Retina (tissue), 1 donor: ENCODE data around the gene NAA40.

Source experiments
- DNase-seq: peaks from one replicate; pipeline ENCODE4 v3.0.0-alpha.2; 2016

The NAA40 gene

GRCh38 chr11:63993100-63993499 lies 54.3 kb downstream of the NAA40 start:
- DNase-seq, result no peak

- DNase-seq, result no peak
Observed at GRCh38 chr11:63993993-63994392, 55.2 kb downstream of the NAA40 start.

- no peak for DNase-seq
Observed at GRCh38 chr11:63996512-63996911, 57.7 kb downstream of the NAA40 start.

- no peak for DNase-seq
Observed at GRCh38 chr11:63997104-63997700, 58.4 kb downstream of the NAA40 start.

- DNase-seq, result no peak
Observed at GRCh38 chr11:63997801-63998337, 59.1 kb downstream of the NAA40 start.

GRCh38 chr11:63998558-63999348 lies 60.0 kb downstream of the NAA40 start:
- peak; percentile 67 for DNase-seq

- peak; percentile 48 for DNase-seq
Observed at GRCh38 chr11:63999349-64000025, 60.7 kb downstream of the NAA40 start.

GRCh38 chr11:64000026-64000739 lies 61.4 kb downstream of the NAA40 start:
- DNase-seq, result peak; percentile 61

- peak; percentile 86 for DNase-seq
Observed at GRCh38 chr11:64000740-64001483, 62.1 kb downstream of the NAA40 start.

GRCh38 chr11:64001484-64002420 lies 63.0 kb downstream of the NAA40 start:
- DNase-seq, result no peak

- DNase-seq, result no peak
Observed at GRCh38 chr11:64003807-64004589, 65.2 kb downstream of the NAA40 start.

- no peak for DNase-seq
Observed at GRCh38 chr11:64004590-64004984, 65.8 kb downstream of the NAA40 start.

GRCh38 chr11:64005691-64006090 lies 66.9 kb downstream of the NAA40 start:
- DNase-seq, result no peak

- no peak for DNase-seq
Observed at GRCh38 chr11:64006398-64006797, 67.6 kb downstream of the NAA40 start.
